ENCODE data around the gene SNRPE.
A peak's percentile ranks its signal among the peaks of the same experiment; 100 is the strongest.
"Not testable (repeated sequence)": the region's sequence is repeated elsewhere in the genome, so short reads cannot be mapped to it uniquely, and the experiment has no call there.

The SNRPE gene

GRCh38 chr1:203861379-203862184 is at the start of gene SNRPE:
TSS of gene SNRPE (plus strand) at chr1:203861599. CDS start at chr1:203861660, 61 bp downstream.
- peak; percentile 98 for DNase-seq

- no peak for DNase-seq
Measured at GRCh38 chr1:203813581-203814341, 47.6 kb upstream of the SNRPE start.

GRCh38 chr1:203818399-203818798 is 43.0 kb upstream of the SNRPE start:
- no peak for DNase-seq

- peak; percentile 2 for DNase-seq
Measured at GRCh38 chr1:203823306-203823705, 38.1 kb upstream of the SNRPE start.

GRCh38 chr1:203826175-203826574 is 35.2 kb upstream of the SNRPE start:
- no peak for DNase-seq

GRCh38 chr1:203828002-203828401 is 33.4 kb upstream of the SNRPE start:
- no peak for DNase-seq

GRCh38 chr1:203828503-203828902 is 32.9 kb upstream of the SNRPE start:
- no peak for DNase-seq

- not testable (repeated sequence) for DNase-seq
Measured at GRCh38 chr1:203829247-203829646, 32.2 kb upstream of the SNRPE start.

GRCh38 chr1:203835476-203835875 is 25.9 kb upstream of the SNRPE start:
- no peak for DNase-seq

GRCh38 chr1:203839081-203839480 is 22.3 kb upstream of the SNRPE start:
- DNase-seq: peak; percentile 86

- no peak for DNase-seq
Measured at GRCh38 chr1:203840208-203840808, 21.1 kb upstream of the SNRPE start.

- no peak for DNase-seq
Measured at GRCh38 chr1:203842559-203842876, 18.9 kb upstream of the SNRPE start.

- no peak for DNase-seq
Measured at GRCh38 chr1:203843435-203843834, 18.0 kb upstream of the SNRPE start.

- not testable (repeated sequence) for DNase-seq
Measured at GRCh38 chr1:203853112-203853511, 8.3 kb upstream of the SNRPE start.

GRCh38 chr1:203858055-203858454 is 3.3 kb upstream of the SNRPE start:
- DNase-seq: peak; percentile 80

- DNase-seq: no peak
Measured at GRCh38 chr1:203858975-203859374, 2.4 kb upstream of the SNRPE start.

GRCh38 chr1:203860396-203861025 is 888 bp upstream of the SNRPE start:
- peak; percentile 35 for DNase-seq

GRCh38 chr1:203867802-203868201 is 6.4 kb downstream of the SNRPE start:
- no peak for DNase-seq

GRCh38 chr1:203870245-203870644 is 8.8 kb downstream of the SNRPE start:
- DNase-seq: peak; percentile 39

GRCh38 chr1:203871114-203871880 is 9.9 kb downstream of the SNRPE start:
- peak; percentile 72 for DNase-seq

- DNase-seq: no peak
Measured at GRCh38 chr1:203873094-203873493, 11.7 kb downstream of the SNRPE start.

GRCh38 chr1:203878422-203878821 is 17.0 kb downstream of the SNRPE start:
- no peak for DNase-seq

- DNase-seq: no peak
Measured at GRCh38 chr1:203880606-203881005, 19.2 kb downstream of the SNRPE start.
